Liver (tissue), 9 donors: ENCODE data around the gene GALNT9. TPM values are rescaled to one million over a fixed set of nuclear protein-coding genes. Genes with fewer than 3 reads are reported as not detected.

ENCODE experiments used
- DNase-seq: peaks from one replicate; pipeline ENCODE4 v3.0.0-alpha.2; 2017; ENCODE audit warnings: low spot score
- H3K27ac ChIP-seq, 2 donors: one replicate each; pipeline ENCODE4 v1.7.0; 2013; ENCODE audit warnings: inconsistent platforms in 2 of 2, low read length in 2 of 2, control low read depth in 1 of 2, low read depth in 1 of 2, mild to moderate bottlenecking in 1 of 2
- H3K27me3 ChIP-seq, 4 donors: one replicate each; pipeline versions ENCODE4 v1.6.1 to v1.7.0; 2013; ENCODE audit warnings: low read length in 3 of 4, inconsistent platforms in 1 of 4, mild to moderate bottlenecking in 1 of 4, moderate library complexity in 1 of 4; ENCODE audit not compliant: control insufficient read depth in 4 of 4, insufficient read depth in 4 of 4
- H3K36me3 ChIP-seq, 4 donors: one replicate each; pipeline versions ENCODE4 v1.6.1 to v1.7.0; 2013; ENCODE audit warnings: low read length in 3 of 4, mild to moderate bottlenecking in 3 of 4, low read depth in 1 of 4, moderate library complexity in 1 of 4; ENCODE audit not compliant: control insufficient read depth in 4 of 4, insufficient read depth in 3 of 4
- H3K4me1 ChIP-seq, 4 donors: one replicate each; pipeline versions ENCODE4 v1.6.1 to v1.7.0; 2013; ENCODE audit warnings: low read length in 3 of 4, mild to moderate bottlenecking in 3 of 4, moderate library complexity in 1 of 4; ENCODE audit not compliant: control insufficient read depth in 4 of 4, insufficient read depth in 4 of 4
- H3K4me3 ChIP-seq, 3 donors: one replicate each; pipeline versions ENCODE4 v1.6.1 to v1.7.0; 2013; ENCODE audit warnings: low read length in 3 of 3, control low read depth in 1 of 3, low read depth in 1 of 3, mild to moderate bottlenecking in 1 of 3
- H3K9ac ChIP-seq, 2 donors: one replicate each; pipeline ENCODE4 v1.7.0; 2013; ENCODE audit warnings: low read length in 2 of 2, mild to moderate bottlenecking in 2 of 2, moderate library complexity in 2 of 2, control low read depth in 1 of 2, low read depth in 1 of 2
- H3K9me3 ChIP-seq, 4 donors: one replicate each; pipeline versions ENCODE4 v1.6.1 to v1.7.0; 2013; ENCODE audit warnings: low read length in 3 of 4; ENCODE audit not compliant: control insufficient read depth in 4 of 4
- EGR1 ChIP-seq, 2 donors: IDR thresholded peaks; 2 replicates each; pipeline ENCODE4 v1.6.1; 2016 to 2018; ENCODE audit warnings: antibody characterized with exemption in 2 of 2, low read depth in 2 of 2
- FOXA2 ChIP-seq: IDR thresholded peaks from 2 replicates; pipeline ENCODE4 v1.6.1; 2016; ENCODE audit warnings: antibody characterized with exemption
- GABPA ChIP-seq, 2 donors: IDR thresholded peaks in 1 of 2; conservative IDR thresholded peaks in 1 of 2; 2 replicates each; pipeline ENCODE4 v1.6.1; 2016; ENCODE audit warnings: antibody characterized with exemption in 2 of 2, mild to moderate bottlenecking in 1 of 2, moderate library complexity in 1 of 2
- HNF4A ChIP-seq, 2 donors: conservative IDR thresholded peaks; 2 replicates each; pipeline ENCODE4 v1.6.1; 2016; ENCODE audit warnings: antibody characterized with exemption in 2 of 2, mild to moderate bottlenecking in 2 of 2
- HNF4G ChIP-seq: IDR thresholded peaks from 2 replicates; pipeline ENCODE4 v1.6.1; 2016; ENCODE audit warnings: antibody characterized with exemption
- JUND ChIP-seq, 2 donors: IDR thresholded peaks; 2 replicates each; pipeline ENCODE4 v1.6.1; 2016; ENCODE audit warnings: antibody characterized with exemption in 2 of 2
- NR2F2 ChIP-seq: IDR thresholded peaks from 2 replicates; pipeline ENCODE4 v1.6.1; 2016; ENCODE audit warnings: antibody characterized with exemption
- RAD21 ChIP-seq, 2 donors: IDR thresholded peaks; 2 replicates each; pipeline ENCODE4 v1.6.1; 2016; ENCODE audit warnings: antibody characterized with exemption in 2 of 2, mild to moderate bottlenecking in 2 of 2
- RXRA ChIP-seq, 2 donors: IDR thresholded peaks; 2 replicates each; pipeline ENCODE4 v1.6.1; 2017 to 2018; ENCODE audit warnings: antibody characterized with exemption in 2 of 2, mild to moderate bottlenecking in 1 of 2
- SP1 ChIP-seq: IDR thresholded peaks from 2 replicates; pipeline ENCODE4 v1.6.1; 2018; ENCODE audit warnings: antibody characterized with exemption, mild to moderate bottlenecking
- TAF1 ChIP-seq: conservative IDR thresholded peaks from 2 replicates; pipeline ENCODE4 v1.6.1; 2016; ENCODE audit warnings: antibody characterized with exemption, mild to moderate bottlenecking
- YY1 ChIP-seq: IDR thresholded peaks from 2 replicates; pipeline ENCODE4 v1.6.1; 2016; ENCODE audit warnings: antibody characterized with exemption, mild to moderate bottlenecking
- WGBS: extraction: QIAGEN DNeasy Blood & Tissue Kit; methylation state at CpG from one replicate; pipeline ENCODE4 v1.1.7; 2013; 5-methylcytosine and 5-hydroxymethylcytosine counted together
- polyA plus RNA-seq, 2 donors: library from polyadenylated mRNA; stranded (reverse) in 1 of 2; unstranded in 1 of 2; fragments of 200-250 nt in 1 of 2; fragments of >200 nt in 1 of 2; fragmentation: Nextera tagmentation in 1 of 2; extraction: Ambion mirVana in 1 of 2; gene quantifications; one replicate each; pipeline versions ENCODE4 v1.2.1 to v1.2.3, GENCODE V29; 2013 to 2015
- total RNA-seq, 2 donors: library from RNA; depleted of rRNA; stranded (reverse); fragments of >200 nt; gene quantifications; one replicate each; pipeline ENCODE4 v1.2.3, GENCODE V29; 2014
- TF ChIP-seq, protein P1 (sequence below): IDR thresholded peaks from 2 replicates; pipeline ENCODE4 v1.6.1; 2016; ENCODE audit warnings: antibody characterized with exemption
- TF ChIP-seq, protein P2 (sequence below): IDR thresholded peaks from 2 replicates; pipeline ENCODE4 v1.6.1; 2016; ENCODE audit warnings: antibody characterized with exemption
- TF ChIP-seq, protein P3 (sequence below): fragments of 150-350 bp; IDR thresholded peaks from 2 replicates; pipeline ENCODE4 v1.5.1; 2017; ENCODE audit warnings: improper control_type of control experiment, low read depth, low read length; ENCODE audit not compliant: missing input control
- TF ChIP-seq, protein P4 (sequence below): IDR thresholded peaks from 2 replicates; pipeline ENCODE4 v1.6.1; 2016; ENCODE audit warnings: antibody characterized with exemption
- TF ChIP-seq, protein P5 (sequence below): IDR thresholded peaks from 2 replicates; pipeline ENCODE4 v1.6.1; 2016; ENCODE audit warnings: antibody characterized with exemption, mild to moderate bottlenecking
- donor health status: healthy.
- donor health status: healthy.
- donor health status: healthy.
- donor health status: healthy.
- donor health status: healthy.

The GALNT9 gene
- total and polyA plus RNA-seq, 4 donors = 0.05 to 0.25 (median 0.09) TPM; not detected in 1

DNA sequence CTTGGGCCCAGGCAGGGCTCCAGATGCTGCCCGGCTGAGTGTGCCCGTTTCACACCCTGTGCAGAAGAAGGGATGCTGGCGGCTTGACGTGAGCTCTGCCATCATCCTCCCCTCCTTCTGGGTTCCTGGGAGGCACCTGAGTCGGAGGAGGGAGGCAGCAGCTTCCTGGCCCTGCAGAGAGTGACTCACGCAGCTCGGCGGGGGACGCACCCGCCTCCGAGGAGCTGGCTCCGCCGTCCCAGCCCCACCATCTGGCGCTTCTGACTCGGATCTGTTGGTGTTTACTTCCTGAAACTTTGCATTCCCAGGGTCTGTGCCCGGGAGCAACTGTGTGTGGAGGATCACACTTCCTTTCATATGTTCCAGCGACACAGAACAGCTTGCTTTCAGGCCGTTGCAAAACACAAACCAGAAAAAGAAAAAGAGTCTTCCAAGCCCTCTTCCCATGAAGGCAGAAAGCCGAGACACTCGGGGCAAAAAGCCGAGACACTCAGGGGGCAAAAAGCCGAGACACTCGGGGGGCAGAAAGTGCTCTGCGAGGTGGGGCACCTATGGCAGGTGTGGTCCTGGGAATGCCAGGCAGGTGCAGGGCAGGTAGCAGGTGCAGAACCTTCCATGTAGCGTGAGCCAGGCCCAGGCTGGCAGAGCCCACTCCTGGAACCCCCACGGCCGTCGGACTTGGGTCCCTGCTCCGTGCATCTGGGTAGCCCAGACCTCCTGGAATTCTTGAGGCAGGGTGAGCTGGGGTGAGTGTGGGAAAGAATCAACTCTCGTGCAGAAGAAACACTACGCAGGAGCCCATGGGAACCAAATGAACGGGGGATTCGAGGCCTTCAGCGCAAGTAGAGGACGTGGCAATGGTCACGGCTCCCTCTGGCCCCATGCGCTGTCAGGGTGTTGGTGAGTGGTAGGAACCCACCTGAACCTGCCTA is 27.6 kb upstream of the GALNT9 start:
- DNase-seq = no peak
- H3K9ac ChIP-seq = no peak overlapping the region
- no peaks in the 10 kb centered on the region for H3K4me1 ChIP-seq
- H3K27me3 ChIP-seq = no peaks in the 10 kb centered on the region
- H3K4me3 ChIP-seq = no peak overlapping the region
- WGBS = 54% methylated on average over 37 of the region's 37 CpGs
- no peaks in the 10 kb centered on the region for H3K36me3 ChIP-seq
- no peak for TF ChIP-seq HNF4G
- TF ChIP-seq, protein P1, sequence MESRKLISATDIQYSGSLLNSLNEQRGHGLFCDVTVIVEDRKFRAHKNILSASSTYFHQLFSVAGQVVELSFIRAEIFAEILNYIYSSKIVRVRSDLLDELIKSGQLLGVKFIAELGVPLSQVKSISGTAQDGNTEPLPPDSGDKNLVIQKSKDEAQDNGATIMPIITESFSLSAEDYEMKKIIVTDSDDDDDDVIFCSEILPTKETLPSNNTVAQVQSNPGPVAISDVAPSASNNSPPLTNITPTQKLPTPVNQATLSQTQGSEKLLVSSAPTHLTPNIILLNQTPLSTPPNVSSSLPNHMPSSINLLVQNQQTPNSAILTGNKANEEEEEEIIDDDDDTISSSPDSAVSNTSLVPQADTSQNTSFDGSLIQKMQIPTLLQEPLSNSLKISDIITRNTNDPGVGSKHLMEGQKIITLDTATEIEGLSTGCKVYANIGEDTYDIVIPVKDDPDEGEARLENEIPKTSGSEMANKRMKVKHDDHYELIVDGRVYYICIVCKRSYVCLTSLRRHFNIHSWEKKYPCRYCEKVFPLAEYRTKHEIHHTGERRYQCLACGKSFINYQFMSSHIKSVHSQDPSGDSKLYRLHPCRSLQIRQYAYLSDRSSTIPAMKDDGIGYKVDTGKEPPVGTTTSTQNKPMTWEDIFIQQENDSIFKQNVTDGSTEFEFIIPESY = no peak
- TF ChIP-seq, protein P2, sequence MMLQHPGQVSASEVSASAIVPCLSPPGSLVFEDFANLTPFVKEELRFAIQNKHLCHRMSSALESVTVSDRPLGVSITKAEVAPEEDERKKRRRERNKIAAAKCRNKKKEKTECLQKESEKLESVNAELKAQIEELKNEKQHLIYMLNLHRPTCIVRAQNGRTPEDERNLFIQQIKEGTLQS = no peak
- no peak for TF ChIP-seq FOXA2
- TF ChIP-seq EGR1 (IDR thresholded peaks at IDR 0.05; ENCODE audit: low read depth in 2 of 2) = no peak
- TF ChIP-seq SP1 = no peak
- no peak for TF ChIP-seq NR2F2
- TF ChIP-seq TAF1 = no peak
- TF ChIP-seq JUND (IDR thresholded peaks at IDR 0.05) = no peak
- TF ChIP-seq, protein P3, sequence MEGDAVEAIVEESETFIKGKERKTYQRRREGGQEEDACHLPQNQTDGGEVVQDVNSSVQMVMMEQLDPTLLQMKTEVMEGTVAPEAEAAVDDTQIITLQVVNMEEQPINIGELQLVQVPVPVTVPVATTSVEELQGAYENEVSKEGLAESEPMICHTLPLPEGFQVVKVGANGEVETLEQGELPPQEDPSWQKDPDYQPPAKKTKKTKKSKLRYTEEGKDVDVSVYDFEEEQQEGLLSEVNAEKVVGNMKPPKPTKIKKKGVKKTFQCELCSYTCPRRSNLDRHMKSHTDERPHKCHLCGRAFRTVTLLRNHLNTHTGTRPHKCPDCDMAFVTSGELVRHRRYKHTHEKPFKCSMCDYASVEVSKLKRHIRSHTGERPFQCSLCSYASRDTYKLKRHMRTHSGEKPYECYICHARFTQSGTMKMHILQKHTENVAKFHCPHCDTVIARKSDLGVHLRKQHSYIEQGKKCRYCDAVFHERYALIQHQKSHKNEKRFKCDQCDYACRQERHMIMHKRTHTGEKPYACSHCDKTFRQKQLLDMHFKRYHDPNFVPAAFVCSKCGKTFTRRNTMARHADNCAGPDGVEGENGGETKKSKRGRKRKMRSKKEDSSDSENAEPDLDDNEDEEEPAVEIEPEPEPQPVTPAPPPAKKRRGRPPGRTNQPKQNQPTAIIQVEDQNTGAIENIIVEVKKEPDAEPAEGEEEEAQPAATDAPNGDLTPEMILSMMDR = no peak
- TF ChIP-seq, protein P4, sequence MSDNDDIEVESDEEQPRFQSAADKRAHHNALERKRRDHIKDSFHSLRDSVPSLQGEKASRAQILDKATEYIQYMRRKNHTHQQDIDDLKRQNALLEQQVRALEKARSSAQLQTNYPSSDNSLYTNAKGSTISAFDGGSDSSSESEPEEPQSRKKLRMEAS = no peak
- TF ChIP-seq RXRA (IDR thresholded peaks at IDR 0.05) = no peak
- TF ChIP-seq GABPA (IDR thresholded peaks at IDR 0.05 in 1 of 2, conservative IDR thresholded peaks at IDR 0.05 in 1 of 2) = no peak
- TF ChIP-seq HNF4A (conservative IDR thresholded peaks at IDR 0.05) = no peak
- TF ChIP-seq YY1 = no peak
- H3K9me3 ChIP-seq = no peaks in the 10 kb centered on the region
- no peak overlapping the region for H3K27ac ChIP-seq

DNA sequence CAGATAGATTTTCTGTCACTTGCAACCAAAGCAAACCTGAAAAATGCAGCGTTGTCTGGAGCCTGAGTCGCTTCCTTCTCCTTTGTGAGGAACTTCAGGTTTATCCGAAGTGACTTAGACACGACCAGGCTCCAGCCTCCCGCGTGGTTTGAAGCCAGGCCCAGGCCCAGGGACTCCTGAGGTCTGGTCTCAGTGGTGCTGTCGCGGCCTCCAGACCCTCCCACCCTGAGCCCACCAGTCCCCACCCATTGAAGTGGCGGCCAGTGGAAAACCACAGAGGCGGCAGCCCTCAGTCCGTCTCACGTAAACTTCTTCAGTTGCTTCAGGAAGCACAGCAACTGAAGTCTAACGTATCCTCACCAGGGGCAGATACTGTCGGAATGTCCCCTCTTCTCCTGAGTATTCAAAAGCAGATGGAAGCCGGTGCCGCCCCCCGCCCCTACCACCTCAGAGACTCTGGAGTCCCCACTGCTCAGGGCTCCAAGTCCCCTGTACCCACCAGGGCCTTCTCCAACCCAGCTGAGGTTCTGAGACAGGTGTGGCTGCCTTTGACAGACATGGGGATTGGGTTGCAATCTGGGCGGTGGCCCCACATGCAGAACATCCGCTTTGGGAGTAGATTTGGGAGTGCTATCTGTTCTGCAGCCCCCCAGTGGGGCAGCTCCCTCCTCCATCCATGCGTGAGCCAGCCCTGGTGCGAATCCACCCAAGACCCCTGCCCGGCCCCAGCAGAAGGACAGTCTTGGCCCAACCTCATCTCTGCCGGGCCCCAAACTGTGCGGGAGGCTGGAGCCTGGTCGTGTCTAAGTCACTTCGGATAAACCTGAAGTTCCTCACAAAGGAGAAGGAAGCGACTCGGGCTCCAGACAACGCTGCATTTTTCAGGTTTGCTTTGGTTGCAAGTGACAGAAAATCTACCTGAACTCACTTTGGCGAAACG is 26.6 kb upstream of the GALNT9 start:
- no peaks in the 10 kb centered on the region for H3K36me3 ChIP-seq
- H3K9ac ChIP-seq = no peak overlapping the region
- no peak for DNase-seq
- no peaks in the 10 kb centered on the region for H3K4me1 ChIP-seq
- WGBS = 84% methylated on average over 31 of the region's 31 CpGs
- H3K27me3 ChIP-seq = no peaks in the 10 kb centered on the region
- H3K27ac ChIP-seq = no peak overlapping the region
- no peaks in the 10 kb centered on the region for H3K9me3 ChIP-seq
- H3K4me3 ChIP-seq = no peak overlapping the region
- TF ChIP-seq EGR1 (IDR thresholded peaks at IDR 0.05; ENCODE audit: low read depth in 2 of 2) (no peak), NR2F2 (no peak), FOXA2 (no peak), YY1 (no peak), JUND (IDR thresholded peaks at IDR 0.05) (no peak), TAF1 (no peak), HNF4G (no peak), RXRA (IDR thresholded peaks at IDR 0.05) (no peak), RAD21 (IDR thresholded peaks at IDR 0.05) (no peak)
- TF ChIP-seq, protein P1 = no peak
- TF ChIP-seq, protein P2 = no peak
- TF ChIP-seq, protein P5, sequence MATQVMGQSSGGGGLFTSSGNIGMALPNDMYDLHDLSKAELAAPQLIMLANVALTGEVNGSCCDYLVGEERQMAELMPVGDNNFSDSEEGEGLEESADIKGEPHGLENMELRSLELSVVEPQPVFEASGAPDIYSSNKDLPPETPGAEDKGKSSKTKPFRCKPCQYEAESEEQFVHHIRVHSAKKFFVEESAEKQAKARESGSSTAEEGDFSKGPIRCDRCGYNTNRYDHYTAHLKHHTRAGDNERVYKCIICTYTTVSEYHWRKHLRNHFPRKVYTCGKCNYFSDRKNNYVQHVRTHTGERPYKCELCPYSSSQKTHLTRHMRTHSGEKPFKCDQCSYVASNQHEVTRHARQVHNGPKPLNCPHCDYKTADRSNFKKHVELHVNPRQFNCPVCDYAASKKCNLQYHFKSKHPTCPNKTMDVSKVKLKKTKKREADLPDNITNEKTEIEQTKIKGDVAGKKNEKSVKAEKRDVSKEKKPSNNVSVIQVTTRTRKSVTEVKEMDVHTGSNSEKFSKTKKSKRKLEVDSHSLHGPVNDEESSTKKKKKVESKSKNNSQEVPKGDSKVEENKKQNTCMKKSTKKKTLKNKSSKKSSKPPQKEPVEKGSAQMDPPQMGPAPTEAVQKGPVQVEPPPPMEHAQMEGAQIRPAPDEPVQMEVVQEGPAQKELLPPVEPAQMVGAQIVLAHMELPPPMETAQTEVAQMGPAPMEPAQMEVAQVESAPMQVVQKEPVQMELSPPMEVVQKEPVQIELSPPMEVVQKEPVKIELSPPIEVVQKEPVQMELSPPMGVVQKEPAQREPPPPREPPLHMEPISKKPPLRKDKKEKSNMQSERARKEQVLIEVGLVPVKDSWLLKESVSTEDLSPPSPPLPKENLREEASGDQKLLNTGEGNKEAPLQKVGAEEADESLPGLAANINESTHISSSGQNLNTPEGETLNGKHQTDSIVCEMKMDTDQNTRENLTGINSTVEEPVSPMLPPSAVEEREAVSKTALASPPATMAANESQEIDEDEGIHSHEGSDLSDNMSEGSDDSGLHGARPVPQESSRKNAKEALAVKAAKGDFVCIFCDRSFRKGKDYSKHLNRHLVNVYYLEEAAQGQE = no peak
- TF ChIP-seq, protein P4 = no peak
